HG02938 (cell line): ENCODE results near the gene GRIK4.

Source experiments
- ATAC-seq: cut with Tn5 transposase; IDR thresholded peaks from one replicate; pipeline ENCODE4 v1.9.1; 2021; ENCODE audit warnings: mild to moderate bottlenecking, moderate library complexity; ENCODE audit not compliant: unreplicated experiment

Gene GRIK4

GRCh38 chr11:120869516-120870011, 358.0 kb downstream of the GRIK4 start:
- no peak for ATAC-seq

GRCh38 chr11:120871194-120871593, 359.6 kb downstream of the GRIK4 start:
- no peak for ATAC-seq

- ATAC-seq, result no peak
These were observed 360.4 kb downstream of the GRIK4 start for GRCh38 chr11:120871924-120872323.

- ATAC-seq, result no peak
These were observed 362.6 kb downstream of the GRIK4 start for GRCh38 chr11:120873966-120874735.

GRCh38 chr11:120875986-120876385, 364.4 kb downstream of the GRIK4 start:
- ATAC-seq, result no peak

GRCh38 chr11:120877746-120878365, 366.3 kb downstream of the GRIK4 start:
- ATAC-seq, result no peak

GRCh38 chr11:120878781-120879180, 367.2 kb downstream of the GRIK4 start:
- ATAC-seq, result no peak

GRCh38 chr11:120880498-120881175, 369.1 kb downstream of the GRIK4 start:
- no peak for ATAC-seq

GRCh38 chr11:120881596-120881995, 370.0 kb downstream of the GRIK4 start:
- no peak for ATAC-seq

GRCh38 chr11:120882175-120882574, 370.6 kb downstream of the GRIK4 start:
- ATAC-seq, result no peak

- no peak for ATAC-seq
These were observed 372.0 kb downstream of the GRIK4 start for GRCh38 chr11:120883404-120884080.

GRCh38 chr11:120884154-120885020, 372.8 kb downstream of the GRIK4 start:
- no peak for ATAC-seq

GRCh38 chr11:120890609-120891320, 379.2 kb downstream of the GRIK4 start:
- no peak for ATAC-seq

- peak; percentile 70 for ATAC-seq
These were observed 382.1 kb downstream of the GRIK4 start for GRCh38 chr11:120893440-120894201.

- no peak for ATAC-seq
These were observed 382.8 kb downstream of the GRIK4 start for GRCh38 chr11:120894202-120894985.

- no peak for ATAC-seq
These were observed 385.1 kb downstream of the GRIK4 start for GRCh38 chr11:120896687-120897086.

GRCh38 chr11:120898568-120898967, 387.0 kb downstream of the GRIK4 start:
- ATAC-seq, result no peak

- no peak for ATAC-seq
These were observed 388.2 kb downstream of the GRIK4 start for GRCh38 chr11:120899720-120900119.
